Kidney (tissue), 14 donors: ENCODE measurements around the gene GRIFIN. TPM values are rescaled to one million over a fixed set of nuclear protein-coding genes. Genes with fewer than 3 reads are reported as not detected.

Source experiments
- DNase-seq, 5 donors: peaks; one replicate each; pipeline ENCODE4 v3.0.0-alpha.2; 2013 to 2020
- FAIRE-seq: peaks from 2 replicates; lab custom pipeline; 2012; peaks lifted over from hg19 to GRCh38; lab: Jason Lieb, UNC
- H3K27ac ChIP-seq, 2 donors: one replicate each; pipeline ENCODE4 v1.7.0; 2013; ENCODE audit warnings: low read depth in 2 of 2, low read length in 2 of 2, inconsistent platforms in 1 of 2
- H3K27me3 ChIP-seq: one replicate; pipeline ENCODE4 v1.7.1; 2013; ENCODE audit warnings: low read length, inconsistent platforms; ENCODE audit not compliant: control insufficient read depth, insufficient read depth
- H3K36me3 ChIP-seq, 3 donors: one replicate each; pipeline versions ENCODE4 v1.7.0 to v1.7.1; 2013; ENCODE audit warnings: low read length in 3 of 3, control low read depth in 1 of 3, inconsistent platforms in 1 of 3; ENCODE audit not compliant: insufficient read depth in 3 of 3, control insufficient read depth in 2 of 3
- H3K4me1 ChIP-seq, 3 donors: one replicate each; pipeline versions ENCODE4 v1.7.0 to v1.7.1; 2013; ENCODE audit warnings: low read length in 3 of 3, inconsistent platforms in 1 of 3, low read depth in 1 of 3; ENCODE audit not compliant: control insufficient read depth in 2 of 3, insufficient read depth in 2 of 3
- H3K4me3 ChIP-seq, 3 donors: one replicate each; pipeline versions ENCODE4 v1.7.0 to v1.8.1; 2013; ENCODE audit warnings: low read length in 3 of 3, control low read depth in 1 of 3, inconsistent platforms in 1 of 3
- H3K9ac ChIP-seq, 3 donors: one replicate each; pipeline versions ENCODE4 v1.7.0 to v1.7.1; 2013; ENCODE audit warnings: low read length in 3 of 3, control low read depth in 1 of 3, inconsistent platforms in 1 of 3
- H3K9me3 ChIP-seq, 3 donors: one replicate each; pipeline versions ENCODE4 v1.7.0 to v1.7.1; 2013; ENCODE audit warnings: low read length in 3 of 3, control low read depth in 1 of 3, inconsistent platforms in 1 of 3; ENCODE audit not compliant: control insufficient read depth in 2 of 3, insufficient read depth in 1 of 3
- CTCF ChIP-seq: IDR thresholded peaks from 3 replicates; pipeline ENCODE4 v1.5.1; 2012; ENCODE audit warnings: mild to moderate bottlenecking, moderate library complexity, borderline replicate concordance; ENCODE audit not compliant: insufficient read depth; ENCODE audit errors: extremely low read depth
- intact Hi-C: fragments of 100-400 bp; cut with DNase I; formaldehyde crosslinking; loops from one replicate; pipeline ENCODE4 v1.11.1; 2022
- polyA plus RNA-seq: library from polyadenylated mRNA; stranded (reverse); fragments of 350-450 nt; fragmentation: Illumina TruSeq; extraction: RNeasy Lipid Tissue Mini Kit (QIAGEN cat#74804); gene quantifications from one replicate; pipeline ENCODE4 v1.2.3, GENCODE V29; 2014; ENCODE audit warnings: low read depth, low replicate concordance; ENCODE audit not compliant: insufficient read depth
- total RNA-seq: library from RNA; stranded (reverse); fragmentation: NEBNext Ultra II Directional; extraction: Animal tissue kit (Norgen Biotek cat#: 25700); gene quantifications from one replicate; pipeline ENCODE4 v1.2.1, GENCODE V29; 2021
- donor health status: control.
- donor health status: control.
- donor health status: control.
- donor health status: control.
- donor health status: control.
- donor health status: DM: yes; HTN: yes; CAD: no.
- donor health status: Normal renal cell carcinoma (clear cell type).

GRIFIN gene
- total and polyA plus RNA-seq, 2 donors from 2014 or later = not detected

GRCh38 chr7:2495418-2496299, 19.5 kb upstream of the GRIFIN start:
- intact Hi-C loops = no loop called here
- Histone ChIP-seq H3K9ac (no peak overlapping the region), H3K4me3 (no peak overlapping the region), H3K27ac (no peak overlapping the region), H3K27me3 (no peaks in the 10 kb centered on the region), H3K4me1 (peaks cover 0 to 7% (median 0%) of the 10 kb centered on the region in 3 donors), H3K9me3 (no peaks in the 10 kb centered on the region), H3K36me3 (no peaks in the 10 kb centered on the region)
- FAIRE-seq = no peak
- DNase-seq = peak; percentile 63 to 95 (median 92)
- TF ChIP-seq CTCF = no peak

GRCh38 chr7:2494191-2495130, 18.3 kb upstream of the GRIFIN start:
- Histone ChIP-seq H3K9ac (no peak overlapping the region), H3K4me3 (no peak overlapping the region), H3K9me3 (no peaks in the 10 kb centered on the region), H3K27me3 (no peaks in the 10 kb centered on the region), H3K27ac (no peak overlapping the region), H3K4me1 (peaks cover 0 to 10% (median 0%) of the 10 kb centered on the region in 3 donors), H3K36me3 (no peaks in the 10 kb centered on the region)
- DNase-seq = peak in 1 of 5 donors; percentile 81
- no peak for FAIRE-seq
- TF ChIP-seq CTCF = no peak
- intact Hi-C loops = no loop called here

- intact Hi-C loops = no loop called here
- Histone ChIP-seq H3K9ac (no peak overlapping the region), H3K4me1 (peaks cover 0 to 10% (median 0%) of the 10 kb centered on the region in 3 donors), H3K9me3 (no peaks in the 10 kb centered on the region), H3K36me3 (no peaks in the 10 kb centered on the region), H3K27me3 (no peaks in the 10 kb centered on the region), H3K27ac (no peak overlapping the region), H3K4me3 (no peak overlapping the region)
- TF ChIP-seq CTCF = no peak
- FAIRE-seq = no peak
- peak in 2 of 5 donors; percentile 41 to 86 for DNase-seq
Measured at GRCh38 chr7:2493205-2494164, 17.3 kb upstream of the GRIFIN start.
